ENCODE measurements around the gene SGMS1. TPM values are rescaled to one million over a fixed set of nuclear protein-coding genes. Genes with fewer than 3 reads are reported as not detected.

SGMS1 gene
- total RNA-seq, 4 donors from 2014 or later, result 64.3 to 132 (median 87.0) TPM

DNA sequence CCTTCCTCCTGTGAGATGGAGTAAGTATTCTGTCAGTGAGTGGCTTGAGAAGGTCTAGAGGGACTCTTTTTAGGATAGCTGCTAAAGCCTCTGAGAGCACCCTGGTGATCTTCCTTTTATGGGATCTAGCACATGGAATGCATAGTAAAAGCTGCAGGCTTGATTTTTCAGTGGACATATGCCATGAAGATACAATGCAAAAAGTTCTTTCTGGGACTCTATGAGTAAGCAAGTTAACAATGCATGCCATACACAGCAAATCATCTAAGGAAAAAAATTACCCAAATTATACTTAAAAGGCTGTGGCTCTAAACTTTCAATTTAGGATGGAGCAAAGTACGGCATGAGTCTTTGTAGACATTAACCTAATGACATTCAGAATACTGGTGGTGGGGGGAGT lies 154.5 kb downstream of the SGMS1 start:
- H3K4me3 ChIP-seq, result no peak overlapping the region
- no peaks in the 10 kb centered on the region for H3K27me3 ChIP-seq
- H3K4me1 ChIP-seq, result peaks cover 24 to 47% (median 29%) of the 10 kb centered on the region in 4 donors
- TF ChIP-seq, protein P1, sequence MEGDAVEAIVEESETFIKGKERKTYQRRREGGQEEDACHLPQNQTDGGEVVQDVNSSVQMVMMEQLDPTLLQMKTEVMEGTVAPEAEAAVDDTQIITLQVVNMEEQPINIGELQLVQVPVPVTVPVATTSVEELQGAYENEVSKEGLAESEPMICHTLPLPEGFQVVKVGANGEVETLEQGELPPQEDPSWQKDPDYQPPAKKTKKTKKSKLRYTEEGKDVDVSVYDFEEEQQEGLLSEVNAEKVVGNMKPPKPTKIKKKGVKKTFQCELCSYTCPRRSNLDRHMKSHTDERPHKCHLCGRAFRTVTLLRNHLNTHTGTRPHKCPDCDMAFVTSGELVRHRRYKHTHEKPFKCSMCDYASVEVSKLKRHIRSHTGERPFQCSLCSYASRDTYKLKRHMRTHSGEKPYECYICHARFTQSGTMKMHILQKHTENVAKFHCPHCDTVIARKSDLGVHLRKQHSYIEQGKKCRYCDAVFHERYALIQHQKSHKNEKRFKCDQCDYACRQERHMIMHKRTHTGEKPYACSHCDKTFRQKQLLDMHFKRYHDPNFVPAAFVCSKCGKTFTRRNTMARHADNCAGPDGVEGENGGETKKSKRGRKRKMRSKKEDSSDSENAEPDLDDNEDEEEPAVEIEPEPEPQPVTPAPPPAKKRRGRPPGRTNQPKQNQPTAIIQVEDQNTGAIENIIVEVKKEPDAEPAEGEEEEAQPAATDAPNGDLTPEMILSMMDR (IDR thresholded peaks at IDR 0.05), result no peak
- TF ChIP-seq POLR2AphosphoS5 (IDR thresholded peaks at IDR 0.05) (no peak), EP300 (IDR thresholded peaks at IDR 0.05) (no peak), POLR2A (IDR thresholded peaks at IDR 0.05; ENCODE audit: low read depth) (no peak)
- no peaks in the 10 kb centered on the region for H3K9me3 ChIP-seq
- 82% methylated on average over 1 of the region's 1 CpG for WGBS
- no peak for DNase-seq (ENCODE audit: extremely low spot score)
- intact Hi-C loops (cut with DNase I), result no loop called here
- no peak overlapping the region for H3K27ac ChIP-seq (replicated peaks in 1 of 4)
- H3K36me3 ChIP-seq, result no peaks in the 10 kb centered on the region

GRCh38 chr10:50467209-50467608 lies 156.5 kb downstream of the SGMS1 start:
- TF ChIP-seq, protein P1 (IDR thresholded peaks at IDR 0.05), result no peak
- no peak for TF ChIP-seq POLR2A (IDR thresholded peaks at IDR 0.05; ENCODE audit: low read depth)
- no peak for TF ChIP-seq POLR2AphosphoS5 (IDR thresholded peaks at IDR 0.05)
- TF ChIP-seq EP300 (IDR thresholded peaks at IDR 0.05), result no peak
- no peak for DNase-seq (ENCODE audit: extremely low spot score)
- 100% methylated on average over 1 of the region's 1 CpG for WGBS
- Histone ChIP-seq H3K9me3 (no peaks in the 10 kb centered on the region), H3K36me3 (no peaks in the 10 kb centered on the region), H3K4me3 (no peak overlapping the region), H3K27me3 (no peaks in the 10 kb centered on the region), H3K27ac (replicated peaks in 1 of 4) (no peak overlapping the region), H3K4me1 (peaks cover 20 to 48% (median 28%) of the 10 kb centered on the region in 4 donors)
- intact Hi-C loops (cut with DNase I), result no loop called here

- H3K27ac ChIP-seq (replicated peaks in 1 of 4), result no peak overlapping the region
- TF ChIP-seq, protein P1 (IDR thresholded peaks at IDR 0.05), result no peak
- no peak for TF ChIP-seq POLR2AphosphoS5 (IDR thresholded peaks at IDR 0.05)
- no peak for TF ChIP-seq POLR2A (IDR thresholded peaks at IDR 0.05; ENCODE audit: low read depth)
- no peak for TF ChIP-seq EP300 (IDR thresholded peaks at IDR 0.05)
- peaks cover 0 to 14% (median 7%) of the 10 kb centered on the region in 4 donors for H3K36me3 ChIP-seq
- DNase-seq (ENCODE audit: extremely low spot score), result no peak
- no peaks in the 10 kb centered on the region for H3K9me3 ChIP-seq
- H3K4me3 ChIP-seq, result no peak overlapping the region
- H3K27me3 ChIP-seq, result no peaks in the 10 kb centered on the region
- intact Hi-C loops (cut with DNase I), result no loop called here
- H3K4me1 ChIP-seq, result peaks cover 0 to 30% (median 15%) of the 10 kb centered on the region in 4 donors
- WGBS, result 50% methylated on average over 1 of the region's 1 CpG
These were observed 159.7 kb downstream of the SGMS1 start for GRCh38 chr10:50464004-50464409.

GRCh38 chr10:50461834-50462233 lies 161.9 kb downstream of the SGMS1 start:
- TF ChIP-seq EP300 (IDR thresholded peaks at IDR 0.05), result no peak
- no peak for TF ChIP-seq POLR2AphosphoS5 (IDR thresholded peaks at IDR 0.05)
- TF ChIP-seq, protein P1 (IDR thresholded peaks at IDR 0.05), result no peak
- no peak for TF ChIP-seq POLR2A (IDR thresholded peaks at IDR 0.05; ENCODE audit: low read depth)
- H3K4me1 ChIP-seq, result peaks cover 0 to 21% (median 11%) of the 10 kb centered on the region in 4 donors
- intact Hi-C loops (cut with DNase I), result no loop called here
- no peak overlapping the region for H3K4me3 ChIP-seq
- WGBS, result 95% methylated on average over 3 of the region's 3 CpGs
- no peaks in the 10 kb centered on the region for H3K9me3 ChIP-seq
- DNase-seq (ENCODE audit: extremely low spot score), result no peak
- no peaks in the 10 kb centered on the region for H3K27me3 ChIP-seq
- H3K27ac ChIP-seq (replicated peaks in 1 of 4), result no peak overlapping the region
- H3K36me3 ChIP-seq, result peaks cover 0 to 19% (median 7%) of the 10 kb centered on the region in 4 donors

- Histone ChIP-seq H3K27me3 (no peaks in the 10 kb centered on the region), H3K9me3 (no peaks in the 10 kb centered on the region), H3K4me1 (peaks cover 0 to 21% (median 11%) of the 10 kb centered on the region in 4 donors), H3K36me3 (peaks cover 0 to 19% (median 7%) of the 10 kb centered on the region in 4 donors), H3K4me3 (no peak overlapping the region), H3K27ac (replicated peaks in 1 of 4) (no peak overlapping the region)
- DNase-seq (ENCODE audit: extremely low spot score), result no peak
- intact Hi-C loops (cut with DNase I), result no loop called here
- WGBS, result 100% methylated on average over 1 of the region's 1 CpG
- TF ChIP-seq, protein P1 (IDR thresholded peaks at IDR 0.05), result no peak
- TF ChIP-seq EP300 (IDR thresholded peaks at IDR 0.05) (no peak), POLR2AphosphoS5 (IDR thresholded peaks at IDR 0.05) (no peak), POLR2A (IDR thresholded peaks at IDR 0.05; ENCODE audit: low read depth) (no peak)
These were observed 162.6 kb downstream of the SGMS1 start for GRCh38 chr10:50461123-50461522.
